GM18868 (cell line): ENCODE measurements around the gene LRMDA.
A peak's percentile ranks its signal among the peaks of the same experiment; 100 is the strongest.

Experiments used
- ATAC-seq: cut with Tn5 transposase; IDR thresholded peaks from one replicate; pipeline ENCODE4 v1.9.1; 2021; ENCODE audit warnings: mild to moderate bottlenecking, moderate library complexity; ENCODE audit not compliant: unreplicated experiment

Gene LRMDA

DNA sequence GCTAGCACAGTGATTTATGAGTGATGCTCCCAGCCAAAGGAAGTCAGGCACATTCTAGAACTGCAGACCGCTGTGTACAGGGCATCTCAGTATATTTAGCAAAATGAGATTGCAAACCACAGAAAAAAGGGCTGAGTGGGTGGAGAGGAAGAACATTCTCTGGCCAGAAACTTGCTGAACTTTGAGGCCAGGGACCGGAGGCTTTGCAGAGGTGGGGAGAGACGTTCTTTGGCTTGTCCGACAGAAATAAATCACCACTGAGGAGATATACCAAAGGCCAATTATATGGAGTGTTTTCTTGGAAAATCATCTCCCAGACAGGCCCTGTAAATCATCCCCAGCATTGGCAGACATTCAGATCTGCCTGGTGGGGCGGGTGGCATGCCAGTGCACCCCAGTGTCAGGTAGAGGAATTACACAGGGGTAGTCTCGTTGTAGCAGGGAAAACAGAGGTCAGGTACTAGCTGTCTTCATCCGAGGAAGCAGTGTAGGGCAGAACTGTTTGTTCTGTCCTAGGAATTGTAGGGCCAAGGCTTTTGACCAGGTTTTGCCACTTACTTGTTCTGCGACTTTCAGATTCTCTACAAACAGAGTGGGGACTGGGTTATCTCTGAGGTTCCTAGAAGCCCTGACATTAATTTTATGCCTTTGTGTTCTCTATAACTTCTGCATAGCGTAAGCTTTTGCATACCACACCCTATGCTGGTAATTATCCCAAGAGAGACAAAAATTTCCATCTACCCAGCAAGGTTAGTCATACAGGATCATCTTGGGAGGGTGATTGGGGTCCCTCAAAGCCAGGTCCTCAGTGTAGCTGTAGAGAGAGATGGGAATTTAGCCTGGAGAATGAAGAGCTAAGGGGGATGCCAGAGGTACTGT, 655.6 kb downstream of the LRMDA start:
- peak; percentile 79 for ATAC-seq

DNA sequence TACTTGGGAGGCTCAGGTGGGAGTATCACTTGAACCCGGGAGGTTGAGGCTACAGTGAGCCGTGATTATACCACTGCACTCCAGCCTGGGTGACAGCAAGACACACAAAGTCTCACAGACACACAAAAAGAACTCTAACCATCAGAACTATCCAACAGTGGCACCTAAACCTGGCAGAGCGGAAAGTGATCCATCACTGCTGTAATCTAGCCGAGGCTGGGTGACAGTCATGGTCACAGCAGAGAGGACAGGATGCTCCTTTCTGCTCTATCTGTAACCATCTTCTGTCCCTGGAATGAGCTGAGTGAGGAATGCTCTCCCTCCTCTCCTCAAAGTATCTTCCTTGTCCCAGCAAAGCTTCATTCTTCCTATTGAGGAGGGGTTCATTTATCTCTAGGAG, 656.6 kb downstream of the LRMDA start:
- no peak for ATAC-seq

DNA sequence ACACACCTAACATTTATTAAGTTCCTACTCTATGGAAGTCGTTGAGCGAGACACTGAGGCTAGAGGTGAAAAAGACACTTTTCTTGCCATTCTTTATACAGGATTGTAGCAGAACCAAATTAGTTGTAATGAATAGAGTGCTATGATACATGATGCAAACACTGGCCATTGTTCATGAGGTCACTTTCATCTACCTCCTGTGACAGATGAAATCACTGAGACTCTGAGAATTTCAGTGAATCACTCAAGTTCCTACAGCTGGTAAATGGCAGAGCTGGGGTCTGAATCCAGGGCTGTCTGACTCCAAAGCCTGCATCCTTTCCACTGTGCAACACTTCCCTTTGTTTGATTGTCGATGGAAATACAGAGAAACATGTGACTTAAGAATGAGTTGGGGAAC, 657.6 kb downstream of the LRMDA start:
- no peak for ATAC-seq

GRCh38 chr10:76089556-76090180, 658.2 kb downstream of the LRMDA start:
- no peak for ATAC-seq

DNA sequence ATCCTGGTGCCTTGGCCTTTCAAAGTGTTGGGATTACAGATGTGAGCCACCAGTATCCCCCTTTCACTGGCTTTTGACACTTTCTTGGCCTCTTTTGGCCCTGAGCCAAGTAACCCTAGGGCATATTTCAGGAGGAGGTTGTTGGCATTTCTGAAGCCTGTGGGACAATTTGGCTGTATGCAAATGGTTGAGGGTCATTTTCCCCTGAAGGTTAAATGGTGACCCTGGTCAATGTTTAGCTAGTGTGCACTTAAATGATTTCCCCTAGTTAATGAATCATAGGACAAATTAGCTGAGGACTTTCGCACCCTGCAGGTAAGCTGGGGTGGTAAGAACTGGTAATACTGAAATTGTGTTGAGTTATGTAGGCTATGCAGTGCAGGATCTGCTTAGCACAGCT, 660.5 kb downstream of the LRMDA start:
- ATAC-seq = no peak

DNA sequence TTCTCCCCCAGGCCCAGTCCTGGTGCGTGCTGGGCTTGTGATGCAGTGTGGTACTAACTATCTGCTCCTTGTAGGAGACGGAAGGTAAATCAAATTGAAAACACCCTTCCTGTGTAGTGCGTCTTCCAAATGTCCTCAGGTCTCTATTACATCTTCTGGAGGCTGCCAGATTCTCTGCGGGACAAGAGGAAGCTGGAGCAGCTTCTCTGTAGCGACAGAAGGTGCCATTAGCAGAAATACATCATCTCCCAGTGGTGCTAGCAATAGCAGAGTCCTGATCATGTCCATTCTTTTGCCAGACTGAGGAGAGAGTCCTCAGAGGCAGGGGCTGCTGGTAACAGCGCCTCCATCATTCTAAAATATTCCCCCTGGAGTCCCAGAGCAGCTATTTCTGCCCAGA, 675.2 kb downstream of the LRMDA start:
- no peak for ATAC-seq

DNA sequence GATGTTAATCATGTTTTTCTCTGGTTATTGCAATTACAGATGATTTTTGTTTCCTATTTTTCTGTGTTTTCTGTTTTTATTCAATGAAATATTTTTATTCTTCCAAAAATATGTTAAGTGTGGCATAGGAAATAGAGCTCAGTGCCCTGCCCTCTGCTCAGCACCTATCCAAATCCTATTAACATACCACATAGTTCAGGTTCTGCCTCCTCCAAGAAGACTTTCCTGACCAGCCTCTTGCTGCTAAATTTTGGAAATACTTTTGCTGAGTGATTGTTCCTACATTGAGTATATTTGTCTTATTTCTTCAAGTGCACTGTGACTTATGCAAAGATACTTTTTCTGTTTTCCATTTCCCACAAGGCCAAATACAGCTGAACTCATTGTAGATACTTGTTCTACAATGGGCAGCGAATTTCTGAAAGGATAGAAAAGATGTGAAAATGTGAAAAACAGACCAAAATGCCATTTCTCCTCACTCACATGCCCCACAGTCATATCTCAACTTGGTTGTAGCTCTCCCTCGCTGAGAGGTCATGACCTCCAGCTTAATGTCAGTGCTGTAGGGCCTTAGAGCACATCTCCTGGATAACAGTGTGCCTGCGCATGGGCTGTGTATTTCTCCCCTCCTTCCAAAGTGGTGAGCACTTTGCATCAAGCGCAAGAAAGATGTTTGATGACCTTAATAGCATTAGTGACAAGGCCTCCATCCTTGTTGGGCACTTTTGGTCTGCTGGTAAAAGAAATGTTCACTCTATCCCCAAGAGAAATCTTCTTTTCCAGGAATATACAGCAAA, 677.3 kb downstream of the LRMDA start:
- ATAC-seq = no peak

DNA sequence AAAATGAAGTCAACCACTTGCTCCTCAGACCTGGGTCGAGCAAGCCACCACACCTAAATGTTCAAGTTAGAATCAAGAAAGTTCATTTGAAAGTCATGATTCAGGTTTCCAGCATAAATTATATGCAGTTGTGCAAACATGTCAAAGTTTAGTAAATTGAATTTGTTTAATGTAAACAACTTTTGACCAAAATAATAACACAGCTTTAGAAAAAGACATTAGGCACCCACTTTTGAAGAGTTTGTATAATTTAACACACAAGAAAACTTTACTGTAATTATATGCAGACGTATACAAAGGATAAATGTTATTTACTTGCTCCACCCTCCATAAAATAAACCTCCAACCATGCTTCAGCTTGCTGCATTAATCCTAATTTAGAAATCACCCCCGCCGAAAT, 680.0 kb downstream of the LRMDA start:
- no peak for ATAC-seq

- no peak for ATAC-seq
Observed at GRCh38 chr10:76111986-76112825, 680.8 kb downstream of the LRMDA start.

GRCh38 chr10:76112826-76113150, 681.4 kb downstream of the LRMDA start:
- no peak for ATAC-seq

DNA sequence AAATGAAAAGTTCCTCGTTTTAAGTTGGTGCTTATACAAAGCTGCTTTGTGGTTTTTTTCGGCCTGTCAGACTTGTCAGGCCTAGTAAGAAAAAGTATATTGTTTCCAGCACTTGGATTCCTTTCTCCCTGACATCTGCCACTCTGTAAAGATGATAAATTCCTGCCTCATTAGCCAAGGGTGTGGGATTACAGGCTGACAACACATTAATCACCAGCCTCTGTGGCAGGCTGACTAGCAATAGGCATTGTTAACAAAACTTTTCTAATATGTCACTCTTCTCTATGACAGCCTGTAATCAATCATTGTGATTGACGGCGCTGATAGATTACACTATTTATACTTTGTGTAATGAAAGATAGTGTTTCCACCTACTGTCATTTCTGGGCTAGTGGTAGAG, 682.5 kb downstream of the LRMDA start:
- no peak for ATAC-seq

GRCh38 chr10:76114581-76115001, 683.2 kb downstream of the LRMDA start:
- no peak for ATAC-seq

DNA sequence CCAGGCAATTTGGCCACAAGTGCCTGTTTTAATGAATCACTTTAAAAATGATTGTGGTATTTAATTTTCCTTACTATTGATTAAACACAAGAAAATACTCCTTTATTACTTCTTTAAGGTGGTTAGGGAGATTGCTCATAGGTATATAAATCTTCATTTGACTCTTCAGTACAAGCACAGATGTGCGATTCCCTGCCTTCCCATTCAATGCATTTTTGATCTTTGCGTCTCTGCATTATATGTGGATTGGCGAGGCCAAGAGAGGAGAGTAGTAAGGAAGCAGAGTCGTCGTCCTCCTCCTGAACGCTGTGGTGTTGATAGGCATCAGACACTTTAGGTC, 683.7 kb downstream of the LRMDA start:
- no peak for ATAC-seq

GRCh38 chr10:76115471-76116155, 684.2 kb downstream of the LRMDA start:
- no peak for ATAC-seq

GRCh38 chr10:76116523-76116922, 685.1 kb downstream of the LRMDA start:
- no peak for ATAC-seq

- ATAC-seq = no peak
Observed at GRCh38 chr10:76117949-76118348, 686.5 kb downstream of the LRMDA start.

DNA sequence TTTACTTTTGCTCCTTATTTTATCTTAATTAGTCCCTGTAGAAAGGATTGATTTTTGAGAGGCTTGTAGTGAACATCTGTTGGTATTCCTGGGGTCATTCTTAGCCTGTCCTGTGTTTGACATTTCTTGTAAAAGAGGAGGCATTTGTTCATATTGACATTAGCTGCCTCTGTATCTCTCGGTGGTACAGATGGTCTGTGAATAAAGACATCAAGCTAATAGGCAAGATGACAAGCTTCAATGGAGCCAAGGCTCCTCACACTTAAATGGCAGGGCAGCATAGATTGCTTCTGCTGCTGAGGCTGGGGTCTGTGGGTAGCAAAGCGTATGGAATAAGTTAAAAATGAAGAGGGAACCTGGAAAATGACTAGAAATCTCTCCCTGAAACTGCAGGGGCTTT, 687.6 kb downstream of the LRMDA start:
- no peak for ATAC-seq

GRCh38 chr10:76119515-76119914, 688.1 kb downstream of the LRMDA start:
- no peak for ATAC-seq

DNA sequence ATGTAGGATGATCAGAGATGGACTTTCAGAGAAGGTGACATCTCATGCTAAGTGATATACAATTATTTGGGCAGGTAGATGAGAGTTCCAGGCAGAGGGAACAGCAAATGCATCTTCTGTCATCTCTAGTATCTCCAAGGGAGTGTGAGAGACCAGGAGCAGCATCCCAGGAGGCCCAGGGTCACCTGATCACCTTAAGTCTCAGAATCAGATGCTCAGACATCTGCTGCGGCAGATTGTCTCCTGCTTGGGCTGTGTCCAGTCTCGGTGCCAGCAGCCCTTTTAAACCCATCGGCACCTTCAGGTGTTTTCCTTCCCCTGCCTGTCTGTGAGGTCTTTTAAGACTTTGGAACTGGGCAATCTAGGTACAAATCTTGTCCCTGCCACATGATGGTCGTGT, 690.6 kb downstream of the LRMDA start:
- no peak for ATAC-seq

DNA sequence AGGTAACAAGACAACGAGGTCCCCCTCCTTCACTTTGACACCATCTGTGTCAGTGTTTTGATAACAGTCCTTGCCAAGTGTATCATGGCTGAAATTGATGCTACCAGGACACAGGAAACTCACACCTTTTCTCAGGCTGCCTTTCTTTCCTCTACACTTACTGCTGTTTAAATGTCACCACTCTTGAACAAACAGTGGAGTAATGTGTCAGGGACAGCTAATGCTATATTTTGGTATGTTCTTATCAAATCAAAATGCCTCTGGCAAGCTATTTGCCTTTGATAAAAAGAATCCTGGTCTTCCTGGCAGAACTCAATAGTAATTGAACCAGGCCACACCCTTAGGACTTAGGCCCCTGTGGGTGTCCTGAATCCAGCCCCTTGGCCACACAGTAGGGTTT, 692.9 kb downstream of the LRMDA start:
- ATAC-seq = no peak
